Muscle layer of colon (tissue), 2 donors: ENCODE results near the gene TJAP1.
"Not testable (repeated sequence)": the region's sequence is repeated elsewhere in the genome, so short reads cannot be mapped to it uniquely, and the experiment has no call there.

Experiments used
- H3K27ac ChIP-seq: one replicate; pipeline ENCODE4 v1.7.0; 2013; ENCODE audit warnings: low read depth, mild to moderate bottlenecking, low read length, moderate library complexity
- H3K27me3 ChIP-seq, 2 donors: one replicate each; pipeline ENCODE4 v1.7.0; 2013; ENCODE audit warnings: low read length in 2 of 2, mild to moderate bottlenecking in 2 of 2; ENCODE audit not compliant: insufficient read depth in 2 of 2, control insufficient read depth in 1 of 2
- H3K36me3 ChIP-seq: one replicate; pipeline ENCODE4 v1.7.0; 2013; ENCODE audit warnings: mild to moderate bottlenecking, low read length; ENCODE audit not compliant: insufficient read depth
- H3K4me1 ChIP-seq: one replicate; pipeline ENCODE4 v1.7.0; 2013; ENCODE audit warnings: mild to moderate bottlenecking, low read length; ENCODE audit not compliant: insufficient read depth
- H3K4me3 ChIP-seq, 2 donors: one replicate each; pipeline ENCODE4 v1.7.0; 2013; ENCODE audit warnings: low read length in 2 of 2, low read depth in 1 of 2, mild to moderate bottlenecking in 1 of 2, moderate library complexity in 1 of 2
- H3K9ac ChIP-seq: one replicate; pipeline ENCODE4 v1.7.0; 2013; ENCODE audit warnings: low read length
- H3K9me3 ChIP-seq: one replicate; pipeline ENCODE4 v1.7.0; 2013; ENCODE audit warnings: mild to moderate bottlenecking, low read length
- donor health status: abdominal sarcoma.
- donor health status: Adenocarcinoma of cecum.

TJAP1 gene

DNA sequence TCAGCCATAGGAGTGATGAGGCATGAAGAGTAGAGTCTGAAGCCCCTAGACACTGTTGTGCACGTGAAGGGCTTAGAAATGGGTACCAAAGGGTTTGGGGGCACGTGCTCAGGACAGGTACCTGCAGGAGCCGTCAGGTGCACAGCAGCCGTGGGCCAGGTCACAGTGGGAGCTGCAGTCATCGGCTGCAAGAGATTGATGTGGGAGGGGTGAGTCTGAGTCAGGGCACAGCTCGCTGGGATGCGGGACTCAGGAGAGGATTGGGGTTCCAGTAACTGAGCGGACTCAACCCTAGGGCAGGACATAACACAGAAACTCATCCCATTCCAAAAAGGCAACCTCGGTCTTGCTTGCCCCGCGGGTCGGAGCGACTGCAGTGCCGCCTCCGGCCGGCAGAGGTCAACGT is 23.1 kb upstream of the TJAP1 start:
- Histone ChIP-seq H3K4me3 (no peak overlapping the region), H3K27ac (no peak overlapping the region), H3K9ac (no peak overlapping the region), H3K9me3 (no peaks in the 10 kb centered on the region), H3K4me1 (peaks cover 4% of the 10 kb centered on the region), H3K27me3 (peaks cover 7 to 33% of the 10 kb centered on the region in 2 donors), H3K36me3 (peaks cover 8% of the 10 kb centered on the region)

DNA sequence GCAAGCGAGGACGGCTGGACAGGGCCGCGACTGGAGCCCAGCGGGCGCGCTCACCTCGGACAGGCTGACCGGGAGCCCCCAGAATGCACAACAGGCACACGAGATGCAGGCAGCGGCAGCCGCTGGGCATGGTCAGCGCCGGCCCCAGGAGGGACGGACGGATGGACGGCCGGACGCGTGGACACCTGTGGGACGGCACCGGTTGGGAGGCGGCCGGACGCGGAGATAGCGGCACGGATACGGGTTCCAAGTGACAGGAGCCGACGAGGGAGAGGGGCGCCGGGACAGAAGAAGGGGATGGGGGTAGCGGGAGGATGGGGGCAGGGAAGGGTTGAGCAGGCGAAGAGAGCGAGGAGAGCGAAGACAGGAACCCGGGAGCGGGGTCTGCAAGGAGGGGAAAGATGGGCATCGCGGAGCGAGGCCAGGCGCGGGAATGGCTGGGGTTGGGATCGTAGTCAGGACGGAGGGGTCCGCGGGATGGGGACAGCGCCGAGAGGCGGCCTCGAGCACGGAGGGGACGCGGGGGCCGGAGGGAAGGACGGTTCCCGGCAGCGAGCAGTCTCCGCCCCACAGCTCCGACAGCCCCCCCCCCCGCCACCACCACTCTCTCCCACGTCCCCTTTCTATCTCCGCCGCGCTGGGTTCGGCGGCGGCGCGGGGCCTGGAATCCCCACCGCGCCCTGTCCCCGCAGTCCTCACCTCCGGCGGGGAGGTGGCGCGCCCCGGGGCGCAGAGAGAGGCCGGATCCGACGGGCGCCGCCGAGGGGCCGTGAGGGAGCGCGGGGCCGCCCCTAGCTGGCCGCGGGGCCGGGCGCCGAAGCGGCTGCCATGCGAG is 22.5 kb upstream of the TJAP1 start:
- H3K27ac ChIP-seq = no peak overlapping the region
- no peaks in the 10 kb centered on the region for H3K9me3 ChIP-seq
- H3K9ac ChIP-seq = no peak overlapping the region
- H3K4me1 ChIP-seq = peaks cover 4% of the 10 kb centered on the region
- H3K36me3 ChIP-seq = peaks cover 2% of the 10 kb centered on the region
- peaks cover 7 to 33% of the 10 kb centered on the region in 2 donors for H3K27me3 ChIP-seq
- peak overlapping the region; percentile 35 to 47 for H3K4me3 ChIP-seq

- H3K27me3 ChIP-seq = peaks cover 7 to 33% of the 10 kb centered on the region in 2 donors
- peaks cover 4% of the 10 kb centered on the region for H3K4me1 ChIP-seq
- H3K9ac ChIP-seq = no peak within 1 kb of the TSS
- no peaks in the 10 kb centered on the region for H3K9me3 ChIP-seq
- no peak within 1 kb of the TSS for H3K27ac ChIP-seq
- H3K4me3 ChIP-seq = peak within 1 kb of the TSS; percentile 35 to 47
- H3K36me3 ChIP-seq = no peaks in the 10 kb centered on the region
These were observed 21.6 kb upstream of the TJAP1 start, which contains the start of gene DLK2 for GRCh38 chr6:43455531-43456428. Gene DLK2 (minus strand): TSS chr6:43455548. CDS start chr6:43454825, 723 bp downstream.

GRCh38 chr6:43457643-43458042 is 19.7 kb upstream of the TJAP1 start:
- H3K27ac ChIP-seq = no peak overlapping the region
- H3K9ac ChIP-seq = no peak overlapping the region
- no peaks in the 10 kb centered on the region for H3K9me3 ChIP-seq
- H3K4me1 ChIP-seq = peaks cover 4% of the 10 kb centered on the region
- peaks cover 7 to 33% of the 10 kb centered on the region in 2 donors for H3K27me3 ChIP-seq
- no peak overlapping the region for H3K4me3 ChIP-seq
- H3K36me3 ChIP-seq = no peaks in the 10 kb centered on the region

DNA sequence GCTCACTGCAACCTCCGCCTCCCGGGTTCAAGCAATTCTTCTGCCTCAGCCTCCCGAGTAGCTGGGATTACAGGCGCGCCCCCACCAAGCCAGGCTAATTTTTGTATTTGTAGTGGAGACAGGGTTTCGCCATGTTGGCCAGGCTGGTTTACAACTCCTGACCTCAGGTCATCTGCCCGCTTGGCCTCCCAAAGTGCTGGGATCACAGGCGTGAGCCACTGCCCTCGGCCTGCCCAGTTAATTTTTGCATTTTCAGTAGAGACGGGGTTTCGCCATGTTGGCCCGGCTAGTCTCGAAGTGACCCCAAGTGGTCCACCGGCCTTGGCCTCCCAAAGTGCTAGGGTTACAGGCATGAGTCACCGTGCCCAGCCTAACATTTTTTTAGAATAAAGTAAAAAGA is 19.2 kb upstream of the TJAP1 start:
- H3K4me1 ChIP-seq, H3K9ac ChIP-seq, H3K4me3 ChIP-seq, H3K27ac ChIP-seq, H3K9me3 ChIP-seq, H3K36me3 ChIP-seq: not testable (repeated sequence)
- peaks cover 7 to 33% of the 10 kb centered on the region in 2 donors for H3K27me3 ChIP-seq

DNA sequence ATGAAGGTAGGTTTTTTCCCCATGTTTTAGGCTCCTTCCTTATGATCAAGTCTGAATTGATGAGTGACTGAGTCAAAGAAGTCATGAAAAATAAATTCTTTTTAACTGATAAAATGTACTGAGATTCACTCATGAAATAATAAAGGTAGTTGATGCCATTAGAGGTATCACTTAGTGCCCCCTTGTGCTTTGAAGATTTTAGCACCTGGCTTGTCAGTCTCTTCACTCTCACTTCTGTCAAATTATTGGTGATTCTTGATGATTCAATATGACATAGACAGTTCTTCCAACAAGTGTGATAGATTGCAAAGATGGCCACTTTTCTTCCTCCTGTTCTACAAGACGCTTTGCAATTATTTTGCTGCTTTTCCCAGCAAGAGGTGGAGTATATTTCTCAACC is 17.8 kb upstream of the TJAP1 start:
- Histone ChIP-seq H3K4me3 (no peak overlapping the region), H3K36me3 (no peaks in the 10 kb centered on the region), H3K4me1 (peaks cover 4% of the 10 kb centered on the region), H3K9me3 (no peaks in the 10 kb centered on the region), H3K27ac (no peak overlapping the region), H3K27me3 (peaks cover 7 to 33% of the 10 kb centered on the region in 2 donors), H3K9ac (no peak overlapping the region)

DNA sequence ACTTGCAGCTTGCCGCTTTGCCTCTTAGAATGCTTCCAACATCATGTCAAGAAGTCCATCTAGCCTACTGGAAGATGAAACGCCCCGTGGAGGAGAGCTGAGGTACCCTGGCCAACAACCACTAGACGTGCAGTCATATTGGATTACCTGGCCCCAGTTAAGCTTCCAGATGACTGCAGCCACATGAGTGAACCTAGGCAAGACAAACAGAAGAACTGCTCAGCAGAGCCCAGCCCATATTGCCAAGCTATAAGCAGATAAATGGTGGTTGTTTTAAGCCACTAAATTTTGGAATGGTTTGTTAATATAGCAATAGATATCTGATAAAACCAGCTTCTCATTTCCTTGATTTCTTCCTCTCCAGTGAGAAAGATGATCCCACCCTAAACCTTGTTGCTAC is 17.3 kb upstream of the TJAP1 start:
- Histone ChIP-seq H3K9me3 (no peaks in the 10 kb centered on the region), H3K9ac (no peak overlapping the region), H3K4me3 (no peak overlapping the region), H3K36me3 (no peaks in the 10 kb centered on the region), H3K27me3 (peaks cover 7 to 28% of the 10 kb centered on the region in 2 donors), H3K4me1 (peaks cover under 1% of the 10 kb centered on the region), H3K27ac (no peak overlapping the region)

DNA sequence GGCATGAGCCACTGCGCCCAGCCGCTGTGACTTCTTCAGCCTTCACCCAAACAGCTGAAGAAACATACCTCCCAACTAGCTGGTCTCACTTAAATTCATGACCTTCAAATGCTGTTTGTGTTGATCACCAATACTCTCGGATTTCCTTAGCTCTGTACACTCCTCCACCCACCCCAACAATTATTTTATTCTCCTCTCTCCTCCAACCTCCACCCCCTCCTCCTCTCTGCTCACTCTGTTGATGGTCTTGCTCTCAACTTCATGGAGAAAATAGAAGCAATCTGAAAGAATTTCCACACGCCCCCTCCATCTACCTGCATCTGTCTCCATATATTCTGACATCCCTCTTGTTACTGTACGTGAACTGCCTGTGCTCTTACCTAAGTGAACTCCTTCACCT is 15.4 kb upstream of the TJAP1 start:
- no peaks in the 10 kb centered on the region for H3K4me1 ChIP-seq
- no peak overlapping the region for H3K4me3 ChIP-seq
- no peak overlapping the region for H3K9ac ChIP-seq
- H3K9me3 ChIP-seq = no peaks in the 10 kb centered on the region
- no peaks in the 10 kb centered on the region for H3K36me3 ChIP-seq
- H3K27ac ChIP-seq = no peak overlapping the region
- peaks cover 0 to 13% of the 10 kb centered on the region in 2 donors for H3K27me3 ChIP-seq

DNA sequence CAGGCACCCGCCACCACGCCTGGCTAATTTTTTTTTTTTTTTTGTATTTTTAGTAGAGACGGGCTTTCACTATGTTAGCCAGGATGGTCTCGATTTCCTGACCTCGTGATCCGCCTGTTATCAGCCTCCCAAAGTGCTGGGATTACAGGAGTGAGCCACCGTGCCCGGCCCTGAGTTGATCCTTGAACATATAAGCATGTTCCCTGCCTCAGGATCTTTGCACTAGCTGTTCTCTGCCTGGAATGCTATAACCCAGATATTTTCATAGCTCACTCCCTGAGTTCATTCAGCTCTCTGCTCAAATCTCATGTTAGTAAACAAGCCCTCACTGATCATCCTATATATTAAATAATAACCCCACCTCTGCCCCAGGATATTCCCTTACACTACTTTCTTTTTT is 13.0 kb upstream of the TJAP1 start:
- Histone ChIP-seq H3K9me3 (no peaks in the 10 kb centered on the region), H3K27me3 (peaks cover 0 to 4% of the 10 kb centered on the region in 2 donors), H3K4me1 (no peaks in the 10 kb centered on the region), H3K4me3 (no peak overlapping the region), H3K9ac (no peak overlapping the region), H3K36me3 (no peaks in the 10 kb centered on the region), H3K27ac (no peak overlapping the region)

DNA sequence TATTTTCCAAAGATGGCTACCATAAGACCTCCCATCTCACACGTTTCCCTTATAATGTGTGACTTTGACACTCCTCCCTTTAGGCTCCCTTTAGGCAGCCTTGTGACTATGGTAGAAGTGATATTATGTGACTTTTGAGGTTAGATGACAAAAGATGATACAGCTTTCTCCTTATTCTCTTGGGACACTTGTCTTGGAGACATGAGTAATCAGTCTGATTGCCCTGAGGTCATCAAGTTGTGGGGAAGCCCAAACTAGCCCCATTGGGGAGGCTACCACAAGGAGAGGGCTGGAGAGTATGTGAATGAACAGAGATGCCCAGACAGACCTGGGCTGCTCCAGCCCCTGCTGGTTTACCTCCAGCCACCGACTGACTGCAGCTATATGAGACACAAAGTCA is 11.4 kb upstream of the TJAP1 start:
- H3K36me3 ChIP-seq = no peaks in the 10 kb centered on the region
- no peak overlapping the region for H3K27ac ChIP-seq
- H3K4me1 ChIP-seq = no peaks in the 10 kb centered on the region
- no peaks in the 10 kb centered on the region for H3K9me3 ChIP-seq
- no peak overlapping the region for H3K4me3 ChIP-seq
- no peak overlapping the region for H3K9ac ChIP-seq
- peaks cover 0 to 6% of the 10 kb centered on the region in 2 donors for H3K27me3 ChIP-seq

DNA sequence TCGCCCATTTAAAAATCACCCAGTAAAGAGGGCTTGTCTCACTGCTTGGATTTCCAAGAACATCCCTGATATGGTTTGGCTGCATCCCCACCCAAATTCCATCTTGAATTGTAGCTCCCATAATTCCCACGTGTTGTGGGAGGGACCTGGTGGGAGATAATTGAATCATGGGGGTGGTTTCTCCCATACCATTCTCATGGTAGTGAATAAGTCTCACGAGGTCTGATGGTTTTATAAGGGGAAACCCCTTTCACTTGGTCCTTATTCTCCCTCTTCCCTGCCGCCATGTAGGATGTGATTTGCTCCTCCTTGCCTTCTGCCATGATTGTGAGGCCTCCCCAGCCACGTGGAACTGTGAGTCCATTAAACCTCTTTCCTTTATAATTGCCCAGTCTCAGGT is 10.1 kb upstream of the TJAP1 start:
- H3K27me3 ChIP-seq, H3K9ac ChIP-seq, H3K36me3 ChIP-seq, H3K4me3 ChIP-seq, H3K9me3 ChIP-seq, H3K4me1 ChIP-seq, H3K27ac ChIP-seq: not testable (repeated sequence)
